ENCODE results near the gene GINS3. TPM values are rescaled to one million over a fixed set of nuclear protein-coding genes. Genes with fewer than 3 reads are reported as not detected.

The GINS3 gene
- total and polyA plus RNA-seq, 10 donors: 3.3 to 9.4 (median 6.5) TPM

GRCh38 chr16:58422809-58423208 lies 30.5 kb downstream of the GINS3 start:
- Histone ChIP-seq H3K4me1 (peaks cover 0 to 23% (median 15%) of the 10 kb centered on the region in 6 donors), H3K9me3 (no peaks in the 10 kb centered on the region), H3K27me3 (replicated peaks in 1 of 7) (peaks cover 0 to 16% (median 0%) of the 10 kb centered on the region in 7 donors), H3K27ac (no peak overlapping the region), H3K4me3 (no peak overlapping the region), H3K36me3 (no peaks in the 10 kb centered on the region)
- WGBS, 5 donors: 74 to 86% (median 79%) methylated on average over 4 of the region's 4 CpGs
- intact Hi-C loops (cut with DNase I; ENCODE audit: low total_unique reads): no loop called here
- no peak for DNase-seq
- no peak for TF ChIP-seq POLR2A (IDR thresholded peaks at IDR 0.05)
- TF ChIP-seq, protein P1, sequence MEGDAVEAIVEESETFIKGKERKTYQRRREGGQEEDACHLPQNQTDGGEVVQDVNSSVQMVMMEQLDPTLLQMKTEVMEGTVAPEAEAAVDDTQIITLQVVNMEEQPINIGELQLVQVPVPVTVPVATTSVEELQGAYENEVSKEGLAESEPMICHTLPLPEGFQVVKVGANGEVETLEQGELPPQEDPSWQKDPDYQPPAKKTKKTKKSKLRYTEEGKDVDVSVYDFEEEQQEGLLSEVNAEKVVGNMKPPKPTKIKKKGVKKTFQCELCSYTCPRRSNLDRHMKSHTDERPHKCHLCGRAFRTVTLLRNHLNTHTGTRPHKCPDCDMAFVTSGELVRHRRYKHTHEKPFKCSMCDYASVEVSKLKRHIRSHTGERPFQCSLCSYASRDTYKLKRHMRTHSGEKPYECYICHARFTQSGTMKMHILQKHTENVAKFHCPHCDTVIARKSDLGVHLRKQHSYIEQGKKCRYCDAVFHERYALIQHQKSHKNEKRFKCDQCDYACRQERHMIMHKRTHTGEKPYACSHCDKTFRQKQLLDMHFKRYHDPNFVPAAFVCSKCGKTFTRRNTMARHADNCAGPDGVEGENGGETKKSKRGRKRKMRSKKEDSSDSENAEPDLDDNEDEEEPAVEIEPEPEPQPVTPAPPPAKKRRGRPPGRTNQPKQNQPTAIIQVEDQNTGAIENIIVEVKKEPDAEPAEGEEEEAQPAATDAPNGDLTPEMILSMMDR (IDR thresholded peaks at IDR 0.05 in 8 of 11, conservative IDR thresholded peaks at IDR 0.05 in 3 of 11): no peak
- no peak for TF ChIP-seq POLR2AphosphoS5 (IDR thresholded peaks at IDR 0.05)

GRCh38 chr16:58425245-58425644 lies 33.0 kb downstream of the GINS3 start:
- H3K4me1 ChIP-seq: peaks cover 0 to 23% (median 15%) of the 10 kb centered on the region in 6 donors
- no peak overlapping the region for H3K4me3 ChIP-seq
- TF ChIP-seq POLR2AphosphoS5 (IDR thresholded peaks at IDR 0.05) (no peak), POLR2A (IDR thresholded peaks at IDR 0.05) (no peak)
- TF ChIP-seq, protein P1 (IDR thresholded peaks at IDR 0.05 in 8 of 11, conservative IDR thresholded peaks at IDR 0.05 in 3 of 11): no peak
- intact Hi-C loops (cut with DNase I; ENCODE audit: low total_unique reads): no loop called here
- DNase-seq: no peak
- no peaks in the 10 kb centered on the region for H3K9me3 ChIP-seq
- 87 to 94% (median 91%) methylated on average over 8 of the region's 8 CpGs for WGBS, 5 donors
- H3K27ac ChIP-seq: peak overlapping the region in 2 of 8 donors; percentile 0 to 40
- H3K27me3 ChIP-seq (replicated peaks in 1 of 7): peaks cover 0 to 12% (median 0%) of the 10 kb centered on the region in 7 donors
- no peaks in the 10 kb centered on the region for H3K36me3 ChIP-seq

- TF ChIP-seq POLR2AphosphoS5 (IDR thresholded peaks at IDR 0.05): peak in 1 of 3 donors; percentile 36
- TF ChIP-seq, protein P1 (IDR thresholded peaks at IDR 0.05 in 8 of 11, conservative IDR thresholded peaks at IDR 0.05 in 3 of 11): no peak
- no peak for TF ChIP-seq POLR2A (IDR thresholded peaks at IDR 0.05)
- intact Hi-C loops (cut with DNase I; ENCODE audit: low total_unique reads): no loop called here
- peaks cover 0 to 23% (median 15%) of the 10 kb centered on the region in 6 donors for H3K4me1 ChIP-seq
- no peaks in the 10 kb centered on the region for H3K9me3 ChIP-seq
- no peaks in the 10 kb centered on the region for H3K36me3 ChIP-seq
- no peak for DNase-seq
- WGBS, 5 donors: 26 to 36% (median 32%) methylated on average over 9 to 10 of the region's 10 CpGs
- H3K27me3 ChIP-seq (replicated peaks in 1 of 7): peaks cover 0 to 6% (median 0%) of the 10 kb centered on the region in 7 donors
- H3K27ac ChIP-seq: peak overlapping the region in 3 of 8 donors; percentile 0 to 40 (median 11)
- H3K4me3 ChIP-seq: no peak overlapping the region
Measured at GRCh38 chr16:58425756-58426494, 33.7 kb downstream of the GINS3 start.

- no peak for TF ChIP-seq POLR2A (IDR thresholded peaks at IDR 0.05)
- WGBS, 5 donors: 28 to 48% (median 40%) methylated on average over 2 of the region's 2 CpGs
- intact Hi-C loops (cut with DNase I; ENCODE audit: low total_unique reads): no loop called here
- Histone ChIP-seq H3K36me3 (no peaks in the 10 kb centered on the region), H3K9me3 (no peaks in the 10 kb centered on the region), H3K27me3 (replicated peaks in 1 of 7) (no peaks in the 10 kb centered on the region), H3K4me3 (no peak overlapping the region), H3K27ac (no peak overlapping the region), H3K4me1 (peaks cover 0 to 23% (median 15%) of the 10 kb centered on the region in 6 donors)
- DNase-seq: no peak
Measured at GRCh38 chr16:58426966-58427365, 34.7 kb downstream of the GINS3 start.

All from spleen (tissue), 11 donors.